Fibroblast of pulmonary artery (primary cell): Measurements from ENCODE around the gene GIGYF1.
"Not testable (repeated sequence)": the region's sequence is repeated elsewhere in the genome, so short reads cannot be mapped to it uniquely, and the experiment has no call there.

Experiments
- DNase-seq: peaks from one replicate; pipeline ENCODE4 v3.0.0-alpha.2; 2010; ENCODE audit warnings: low read depth
- H3K4me3 ChIP-seq: replicated peaks from 2 replicates; pipeline ENCODE4 v1.5.1; 2011; ENCODE audit warnings: low read depth, mild to moderate bottlenecking, control low read depth, low read length, moderate library complexity
- CTCF ChIP-seq: IDR thresholded peaks from 2 replicates; pipeline ENCODE4 v1.5.1; 2011; ENCODE audit warnings: mild to moderate bottlenecking, control low read depth, low read length, inconsistent platforms; ENCODE audit errors: missing control alignments

The GIGYF1 gene

GRCh38 chr7:100720279-100720670, 26.2 kb upstream of the GIGYF1 start, which contains the start of gene EPO:
Gene EPO, plus strand, starts transcription at chr7:100720468. Its CDS starts 513 bp downstream, at chr7:100720981.
- no peak for TF ChIP-seq CTCF
- no peak within 1 kb of the TSS for H3K4me3 ChIP-seq
- DNase-seq: no peak

GRCh38 chr7:100719523-100720278, 25.7 kb upstream of the GIGYF1 start:
- peak; percentile 8 for TF ChIP-seq CTCF
- DNase-seq: peak; percentile 36
- no peak overlapping the region for H3K4me3 ChIP-seq

- not testable (repeated sequence) for DNase-seq
Measured at GRCh38 chr7:100717073-100717472, 23.0 kb upstream of the GIGYF1 start.

GRCh38 chr7:100714725-100715124, 20.7 kb upstream of the GIGYF1 start:
- no peak for TF ChIP-seq CTCF
- no peak for DNase-seq

More at GRCh38 chr7:100717073-100717472, 23.0 kb upstream of the GIGYF1 start:
- H3K4me3 ChIP-seq: not testable (repeated sequence)

GRCh38 chr7:100711369-100711768, 17.3 kb upstream of the GIGYF1 start:
- no peak for TF ChIP-seq CTCF
- no peak overlapping the region for H3K4me3 ChIP-seq
- DNase-seq: no peak

More at GRCh38 chr7:100714725-100715124, 20.7 kb upstream of the GIGYF1 start:
- H3K4me3 ChIP-seq: no peak overlapping the region

GRCh38 chr7:100710452-100710851, 16.4 kb upstream of the GIGYF1 start:
- TF ChIP-seq CTCF: no peak
- no peak overlapping the region for H3K4me3 ChIP-seq
- DNase-seq: no peak

- no peak for TF ChIP-seq CTCF
- no peak overlapping the region for H3K4me3 ChIP-seq
- no peak for DNase-seq
Measured at GRCh38 chr7:100708395-100708794, 14.3 kb upstream of the GIGYF1 start.
